RWPE2 (cell line): ENCODE data around the gene LIX1L.

ENCODE experiments used
- ATAC-seq: fragments of 200-7000 bp; cut with Tn5 transposase; 3 replicates; pipeline ENCODE4 v1.9.1; 2021; ENCODE audit warnings: low read depth
- DNase-seq: peaks from one replicate; pipeline ENCODE4 v3.0.0-alpha.2; 2020; ENCODE audit warnings: low spot score
- H3K27ac ChIP-seq: fragments of 450-650 bp; 2 replicates; pipeline ENCODE4 v1.5.1; 2017; ENCODE audit warnings: mild to moderate bottlenecking; ENCODE audit not compliant: poor library complexity, severe bottlenecking
- H3K27me3 ChIP-seq: fragments of 250-450 bp; sonication (Bioruptor Pico); 2 replicates; pipeline ENCODE4 v1.5.1; 2021; ENCODE audit warnings: mild to moderate bottlenecking, moderate library complexity; ENCODE audit not compliant: insufficient read depth, poor library complexity, severe bottlenecking
- H3K36me3 ChIP-seq: fragments of 250-450 bp; sonication (Bioruptor Pico); 2 replicates; pipeline ENCODE4 v1.5.1; 2020; ENCODE audit warnings: low read depth, mild to moderate bottlenecking, moderate library complexity
- H3K4me1 ChIP-seq: fragments of 250-450 bp; sonication (Bioruptor Pico); 2 replicates; pipeline ENCODE4 v1.5.1; 2021; ENCODE audit warnings: mild to moderate bottlenecking, moderate library complexity; ENCODE audit not compliant: insufficient read depth, poor library complexity, severe bottlenecking
- H3K4me3 ChIP-seq: fragments of 250-450 bp; sonication (Bioruptor Pico); 2 replicates; pipeline ENCODE4 v1.5.1; 2021; ENCODE audit warnings: mild to moderate bottlenecking, moderate library complexity; ENCODE audit not compliant: severe bottlenecking
- H3K9me3 ChIP-seq: fragments of 250-450 bp; sonication (Bioruptor Pico); 2 replicates; pipeline ENCODE4 v1.5.1; 2021; ENCODE audit warnings: mild to moderate bottlenecking, moderate library complexity; ENCODE audit not compliant: severe bottlenecking
- TF ChIP-seq, protein P1 (sequence below): fragments of 450-650 bp; IDR thresholded peaks from one replicate; pipeline ENCODE4 v1.5.1; 2017; ENCODE audit warnings: mild to moderate bottlenecking, moderate library complexity; ENCODE audit not compliant: poor library complexity, severe bottlenecking

The LIX1L gene

DNA sequence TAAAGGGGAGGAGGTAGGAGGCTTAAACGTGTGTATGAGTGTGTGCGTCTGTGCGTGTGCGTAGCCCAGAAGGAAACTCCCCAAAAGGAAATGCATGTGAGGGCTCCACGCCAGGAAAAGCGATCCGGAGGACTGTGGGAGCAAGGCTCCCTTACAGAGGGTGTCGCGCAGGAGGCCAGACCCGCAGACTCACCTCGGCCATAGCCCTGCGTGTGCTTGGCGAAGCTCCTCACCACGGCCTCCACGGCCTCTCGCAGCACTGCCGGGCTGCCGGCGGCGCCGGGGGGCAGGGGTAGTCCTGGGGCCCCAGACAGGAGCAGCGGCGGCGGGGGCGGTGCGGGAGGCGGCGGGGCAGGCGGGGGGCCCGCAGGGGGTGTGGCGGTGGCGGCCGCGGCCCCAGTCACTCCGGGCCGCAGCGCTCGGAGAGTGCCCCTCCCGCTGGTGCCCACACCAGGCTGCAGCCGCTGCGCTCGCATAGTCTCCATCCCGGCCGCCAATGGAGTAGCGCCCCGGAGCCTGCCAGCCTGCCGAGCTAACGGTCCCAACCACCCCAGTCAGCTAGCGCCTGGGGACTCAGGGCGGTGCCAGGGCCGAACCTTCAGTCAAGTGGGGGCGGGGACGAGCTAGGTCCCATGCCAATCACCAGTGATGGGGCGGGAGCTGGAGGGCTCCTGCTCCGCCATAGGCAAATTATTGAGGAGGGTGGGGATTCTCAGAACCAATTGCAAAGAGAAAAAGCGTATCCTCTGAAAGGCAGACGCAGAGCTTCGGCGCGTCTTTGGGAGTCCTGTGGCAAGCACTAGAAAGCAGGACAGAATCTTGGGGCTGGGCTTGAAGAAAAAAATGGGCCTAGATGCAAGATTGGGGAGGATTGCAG is at the start of gene LIX1L:
TSS of gene LIX1L (minus strand) at position 575 of the 877 bp plus-strand sequence. CDS start at position 485, 90 bp downstream.
- Histone ChIP-seq H3K4me1 (peaks cover 7% of the 10 kb centered on the region), H3K36me3 (no peaks in the 10 kb centered on the region), H3K27ac (peak within 1 kb of the TSS; percentile 65), H3K4me3 (peak within 1 kb of the TSS; percentile 47), H3K27me3 (no peaks in the 10 kb centered on the region), H3K9me3 (no peaks in the 10 kb centered on the region)
- ATAC-seq: peak; percentile 89
- peak; percentile 95 for DNase-seq
- TF ChIP-seq, protein P1, sequence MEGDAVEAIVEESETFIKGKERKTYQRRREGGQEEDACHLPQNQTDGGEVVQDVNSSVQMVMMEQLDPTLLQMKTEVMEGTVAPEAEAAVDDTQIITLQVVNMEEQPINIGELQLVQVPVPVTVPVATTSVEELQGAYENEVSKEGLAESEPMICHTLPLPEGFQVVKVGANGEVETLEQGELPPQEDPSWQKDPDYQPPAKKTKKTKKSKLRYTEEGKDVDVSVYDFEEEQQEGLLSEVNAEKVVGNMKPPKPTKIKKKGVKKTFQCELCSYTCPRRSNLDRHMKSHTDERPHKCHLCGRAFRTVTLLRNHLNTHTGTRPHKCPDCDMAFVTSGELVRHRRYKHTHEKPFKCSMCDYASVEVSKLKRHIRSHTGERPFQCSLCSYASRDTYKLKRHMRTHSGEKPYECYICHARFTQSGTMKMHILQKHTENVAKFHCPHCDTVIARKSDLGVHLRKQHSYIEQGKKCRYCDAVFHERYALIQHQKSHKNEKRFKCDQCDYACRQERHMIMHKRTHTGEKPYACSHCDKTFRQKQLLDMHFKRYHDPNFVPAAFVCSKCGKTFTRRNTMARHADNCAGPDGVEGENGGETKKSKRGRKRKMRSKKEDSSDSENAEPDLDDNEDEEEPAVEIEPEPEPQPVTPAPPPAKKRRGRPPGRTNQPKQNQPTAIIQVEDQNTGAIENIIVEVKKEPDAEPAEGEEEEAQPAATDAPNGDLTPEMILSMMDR: no peak

GRCh38 chr1:146001709-146002108 is 43.9 kb upstream of the LIX1L start:
- DNase-seq (no peak), ATAC-seq (no peak)
- no peak overlapping the region for H3K27ac ChIP-seq
- H3K4me3 ChIP-seq: no peak overlapping the region
- TF ChIP-seq, protein P1: no peak
- H3K36me3 ChIP-seq: no peaks in the 10 kb centered on the region
- no peaks in the 10 kb centered on the region for H3K27me3 ChIP-seq
- H3K4me1 ChIP-seq: peaks cover 22% of the 10 kb centered on the region
- H3K9me3 ChIP-seq: no peaks in the 10 kb centered on the region

DNA sequence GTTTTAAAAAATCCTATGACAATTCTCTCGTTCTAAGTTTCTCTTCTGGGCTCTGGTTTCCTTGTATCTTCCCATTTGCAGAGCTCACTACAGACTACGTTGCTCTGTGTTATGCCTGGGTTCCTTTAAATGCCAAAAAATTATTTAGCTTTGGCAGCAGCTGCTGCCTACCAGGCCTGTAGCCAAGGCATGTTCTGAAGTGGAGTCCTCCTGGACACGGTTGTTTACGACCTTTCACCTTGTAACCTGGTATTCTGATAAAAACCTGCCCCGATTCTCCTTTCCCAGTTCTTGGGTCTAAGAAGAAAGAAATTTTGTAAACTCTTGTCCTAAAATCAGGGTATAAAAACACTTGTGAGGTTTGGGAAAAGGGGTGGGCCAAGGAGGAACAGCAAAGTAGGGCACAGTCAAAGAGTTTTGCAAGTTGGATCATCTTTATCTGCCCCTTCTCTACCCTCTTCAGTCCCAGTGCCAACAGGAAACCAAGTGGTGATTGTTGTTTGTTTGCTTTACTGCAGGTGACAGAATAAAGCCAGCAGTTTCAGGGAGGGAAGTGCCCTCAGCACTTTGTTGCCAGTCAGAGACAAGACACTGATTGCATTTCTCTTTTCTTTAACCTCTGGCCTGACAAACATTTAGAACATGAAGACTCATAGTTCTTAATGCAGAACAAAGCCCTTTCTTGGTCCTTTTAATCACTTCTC is 41.7 kb upstream of the LIX1L start:
- DNase-seq: no peak
- peak overlapping the region; percentile 17 for H3K27ac ChIP-seq
- no peaks in the 10 kb centered on the region for H3K9me3 ChIP-seq
- H3K36me3 ChIP-seq: peaks cover 17% of the 10 kb centered on the region
- peaks cover 22% of the 10 kb centered on the region for H3K4me1 ChIP-seq
- TF ChIP-seq, protein P1: no peak
- no peaks in the 10 kb centered on the region for H3K27me3 ChIP-seq
- H3K4me3 ChIP-seq: no peak overlapping the region
- no peak for ATAC-seq

- no peak for ATAC-seq
- H3K27ac ChIP-seq: peak overlapping the region; percentile 91
- peaks cover 32% of the 10 kb centered on the region for H3K4me1 ChIP-seq
- no peak for DNase-seq
- H3K4me3 ChIP-seq: no peak overlapping the region
- no peaks in the 10 kb centered on the region for H3K9me3 ChIP-seq
- H3K36me3 ChIP-seq: peaks cover 35% of the 10 kb centered on the region
- TF ChIP-seq, protein P1: no peak
- H3K27me3 ChIP-seq: no peaks in the 10 kb centered on the region
Observed at GRCh38 chr1:145997718-145998023, 39.9 kb upstream of the LIX1L start.
